GM12892 (cell line): ENCODE data around the gene ZNF639.

Source experiments
- POLR2A ChIP-seq: IDR thresholded peaks from 2 replicates; pipeline ENCODE4 v1.6.1; 2011; ENCODE audit warnings: low read depth, low read length, control low read depth
- POLR2AphosphoS5 ChIP-seq: IDR thresholded peaks from 2 replicates; pipeline ENCODE4 v1.6.1; 2011; ENCODE audit warnings: low read depth, low read length, control low read depth
- TAF1 ChIP-seq: IDR thresholded peaks from 2 replicates; pipeline ENCODE4 v1.6.1; 2011; ENCODE audit warnings: low read depth, mild to moderate bottlenecking, control low read depth, low read length, borderline replicate concordance

DNA sequence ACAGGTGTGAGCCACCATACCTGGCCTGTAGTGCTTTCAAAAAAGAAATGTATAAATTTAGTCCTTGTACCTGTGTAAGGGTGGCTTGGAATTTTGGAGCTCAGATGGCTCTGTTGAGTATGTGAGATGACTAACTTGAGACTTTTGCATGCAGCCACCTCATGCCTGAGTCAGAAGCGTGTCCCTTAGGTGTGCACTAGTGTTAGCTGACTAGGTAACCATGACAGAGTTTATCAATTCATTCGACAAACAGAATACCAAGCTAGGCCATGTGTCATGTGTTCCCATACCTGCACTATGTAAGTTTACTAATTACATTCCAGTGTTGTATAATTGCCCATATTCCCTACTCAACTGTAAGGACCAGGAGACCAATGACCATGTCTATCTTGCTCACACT lies 4.0 kb upstream of the ZNF639 start:
- TF ChIP-seq POLR2A (no peak), TAF1 (no peak), POLR2AphosphoS5 (no peak)
